PC-9 (cell line): Measurements from ENCODE around the gene F5. TPM values are rescaled to one million over a fixed set of nuclear protein-coding genes. Genes with fewer than 3 reads are reported as not detected.

Experiments
- BruUV-seq: library from RNA; stranded (reverse); fragments of 400-500 nt; replicated peaks from 2 replicates; lab custom pipeline; 2021; lab: Mats Ljungman, UMichigan
- CTCF ChIA-PET: fragments of 300-600 bp; sonication (Branson Sonifier 250); formaldehyde crosslinking; loops from one replicate; lab custom pipeline; 2022; ENCODE audit warnings: antibody characterized with exemption; lab: Charles Lee
- POLR2A ChIA-PET: fragments of 300-600 bp; sonication (Branson Sonifier 250); formaldehyde crosslinking; loops from one replicate; lab custom pipeline; 2022; ENCODE audit warnings: antibody characterized with exemption; ENCODE audit not compliant: unreplicated experiment; lab: Charles Lee
- DNase-seq, 2 experiments: peaks; one replicate each; pipeline versions ENCODE4 v3.0.0 to v3.0.0-alpha.2; 2015 to 2022; ENCODE audit warnings: mixed read lengths in 1 of 2
- H2AFZ ChIP-seq: fragments of 200-600 bp; sonication (generic); 2 replicates; pipeline ENCODE4 v1.8.1; 2017; ENCODE audit warnings: antibody characterized with exemption
- H3F3A ChIP-seq: fragments of 200-600 bp; sonication (generic); 2 replicates; pipeline ENCODE4 v1.8.1; 2017; ENCODE audit warnings: antibody characterized with exemption, mild to moderate bottlenecking, low read depth; ENCODE audit not compliant: insufficient read depth
- H3K27ac ChIP-seq: fragments of 200-600 bp; sonication (generic); 2 replicates; pipeline ENCODE4 v1.6.1; 2016; ENCODE audit warnings: mixed run types
- H3K27me3 ChIP-seq: fragments of 200-600 bp; sonication (generic); 2 replicates; pipeline ENCODE4 v1.6.1; 2016; ENCODE audit warnings: low read depth, mixed run types; ENCODE audit not compliant: insufficient read depth
- H3K36me3 ChIP-seq: fragments of 200-600 bp; sonication (generic); 2 replicates; pipeline ENCODE4 v1.6.1; 2016; ENCODE audit warnings: low read depth, mixed run types
- H3K4me1 ChIP-seq: fragments of 200-600 bp; sonication (generic); replicated peaks from 2 replicates; pipeline ENCODE4 v1.6.1; 2016; ENCODE audit warnings: mixed run types; ENCODE audit not compliant: insufficient read depth
- H3K4me2 ChIP-seq: fragments of 200-600 bp; sonication (generic); 2 replicates; pipeline ENCODE4 v1.6.1; 2017; ENCODE audit warnings: mixed run types
- H3K4me3 ChIP-seq: fragments of 200-600 bp; sonication (generic); 2 replicates; pipeline ENCODE4 v1.6.1; 2016; ENCODE audit warnings: mixed run types
- H3K79me2 ChIP-seq: fragments of 200-600 bp; sonication (generic); 2 replicates; pipeline ENCODE4 v1.6.1; 2017; ENCODE audit warnings: low read depth, mixed run types
- H3K9me2 ChIP-seq: fragments of 200-600 bp; sonication (generic); 2 replicates; pipeline ENCODE4 v1.8.1; 2017; ENCODE audit warnings: mild to moderate bottlenecking; ENCODE audit not compliant: insufficient read depth
- H3K9me3 ChIP-seq: fragments of 200-600 bp; sonication (generic); 2 replicates; pipeline ENCODE4 v1.8.1; 2016; ENCODE audit warnings: low read depth; ENCODE audit not compliant: insufficient read depth
- H4K20me1 ChIP-seq: fragments of 200-600 bp; sonication (generic); 2 replicates; pipeline ENCODE4 v1.8.1; 2017; ENCODE audit not compliant: insufficient read depth
- CTCF ChIP-seq: fragments of 200-600 bp; sonication (generic); conservative IDR thresholded peaks from 2 replicates; pipeline ENCODE4 v1.6.1; 2017; ENCODE audit warnings: mixed run types, antibody characterized with exemption, mild to moderate bottlenecking, moderate library complexity
- EZH2 ChIP-seq: fragments of 200-600 bp; sonication (generic); IDR thresholded peaks from 2 replicates; pipeline ENCODE4 v1.8.0; 2017; ENCODE audit warnings: antibody characterized with exemption, low read depth
- intact Hi-C: fragments of 100-400 bp; cut with micrococcal nuclease; formaldehyde crosslinking; loops from one replicate; pipeline ENCODE4 v1.10.0; 2022; ENCODE audit not compliant: unreplicated experiment
- total RNA-seq: library from RNA; stranded (reverse); gene quantifications from 2 replicates; pipeline ENCODE4 v1.2.3, GENCODE V29; 2021

The F5 gene
- total RNA-seq, 1 experiment from 2014 or later: not detected

DNA sequence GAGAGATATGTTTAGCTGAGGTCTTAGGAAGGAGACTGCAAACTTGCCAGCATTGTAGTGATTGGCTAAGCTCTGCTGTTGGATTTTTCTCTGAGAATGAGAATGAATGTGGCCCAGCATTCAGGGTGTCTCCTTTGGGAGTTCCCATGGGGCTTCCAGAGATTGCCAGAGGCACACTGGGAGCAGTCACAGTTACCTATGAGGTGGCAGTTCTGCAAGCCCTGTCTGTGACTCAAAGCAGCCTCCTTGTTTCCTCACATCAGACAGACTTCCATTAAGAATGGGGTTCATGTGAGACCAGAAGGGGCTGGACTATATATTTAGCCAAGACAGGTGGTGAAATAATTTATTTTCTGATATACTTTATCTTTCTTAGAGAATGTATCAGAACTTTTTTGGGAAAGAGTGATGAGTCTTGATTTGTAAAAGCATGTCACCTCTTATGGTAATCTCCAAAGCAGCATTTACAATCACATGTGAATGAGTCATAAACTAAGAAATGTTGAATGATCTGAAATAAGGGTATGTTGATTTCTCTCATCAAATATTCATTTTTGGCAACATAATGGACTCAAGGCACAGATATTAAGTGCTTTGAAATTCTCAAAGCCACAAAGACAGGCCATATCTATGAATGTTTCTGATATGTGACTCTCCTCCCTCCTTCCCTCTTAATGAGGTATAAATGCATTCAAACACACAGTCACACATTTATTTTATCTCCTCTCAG, 91.1 kb downstream of the F5 start:
- Histone ChIP-seq H2AFZ (no peak overlapping the region), H3K9me2 (no peaks in the 10 kb centered on the region), H3K27ac (0 out of 2 replicates have a peak overlapping the region, but pooled peaks have one; percentile 24), H4K20me1 (no peaks in the 10 kb centered on the region), H3F3A (peaks cover 14% of the 10 kb centered on the region), H3K4me2 (no peak overlapping the region), H3K4me1 (peaks cover 40% of the 10 kb centered on the region), H3K36me3 (no peaks in the 10 kb centered on the region), H3K4me3 (no peak overlapping the region), H3K79me2 (no peaks in the 10 kb centered on the region), H3K9me3 (peaks cover 9% of the 10 kb centered on the region; the same call in 1 of the 2 replicates), H3K27me3 (no peaks in the 10 kb centered on the region)
- intact Hi-C loops: no loop called here
- ChIA-PET CTCF (no interaction called here), POLR2A (no interaction called here)
- no peak for TF ChIP-seq EZH2
- no peak for TF ChIP-seq CTCF
- no TSS peak for BruUV-seq
- DNase-seq: peak; percentile 16 to 62

DNA sequence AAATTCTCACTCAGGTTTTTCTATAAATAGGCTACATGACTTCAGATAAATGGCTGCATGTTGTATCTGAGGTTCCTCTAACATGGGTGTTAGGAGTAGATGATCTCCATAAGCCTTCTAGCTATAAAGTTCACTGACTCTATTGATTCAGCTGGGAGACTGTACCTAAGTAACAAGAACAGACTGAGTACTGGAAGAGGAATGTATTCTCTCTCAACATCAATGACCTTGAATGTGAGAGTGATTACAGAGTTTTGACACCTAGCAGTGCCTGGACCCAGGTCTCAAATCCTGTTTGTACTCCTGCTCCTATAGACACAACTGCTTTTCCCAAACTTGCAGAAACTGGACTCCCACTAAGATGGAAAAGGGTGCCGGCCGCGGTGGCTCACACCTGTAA, 91.9 kb downstream of the F5 start:
- DNase-seq: no peak
- Histone ChIP-seq H3K27ac (no peak overlapping the region), H3K27me3 (no peaks in the 10 kb centered on the region), H3K9me3 (peaks cover 9% of the 10 kb centered on the region; the same call in 1 of the 2 replicates), H4K20me1 (no peaks in the 10 kb centered on the region), H3K4me2 (no peak overlapping the region), H3K4me3 (no peak overlapping the region), H3K9me2 (peaks cover 2% of the 10 kb centered on the region; the same call in 1 of the 2 replicates), H3K4me1 (peaks cover 40% of the 10 kb centered on the region), H3K79me2 (no peaks in the 10 kb centered on the region), H2AFZ (no peak overlapping the region), H3F3A (peaks cover 14% of the 10 kb centered on the region), H3K36me3 (no peaks in the 10 kb centered on the region)
- TF ChIP-seq CTCF: no peak
- no peak for TF ChIP-seq EZH2
- POLR2A ChIA-PET: no interaction called here
- no TSS peak for BruUV-seq
- CTCF ChIA-PET: no interaction called here
- intact Hi-C loops: no loop called here

- Histone ChIP-seq H3F3A (peaks cover 12% of the 10 kb centered on the region), H3K79me2 (no peaks in the 10 kb centered on the region), H2AFZ (no peak overlapping the region), H3K4me1 (peaks cover 32% of the 10 kb centered on the region), H3K36me3 (no peaks in the 10 kb centered on the region), H3K27ac (no peak overlapping the region), H3K4me2 (no peak overlapping the region), H3K27me3 (no peaks in the 10 kb centered on the region), H3K9me3 (0 out of 2 replicates have a peak, but pooled peaks cover 5% of the 10 kb centered on the region), H3K4me3 (no peak overlapping the region), H4K20me1 (no peaks in the 10 kb centered on the region), H3K9me2 (peaks cover 5% of the 10 kb centered on the region; the same call in 1 of the 2 replicates)
- CTCF ChIA-PET: no interaction called here
- no peak for DNase-seq
- no TSS peak for BruUV-seq
- POLR2A ChIA-PET: interaction anchor here (0.7 kb wide), 1 partner anchor 380 kb away, joined by 4 read pairs; no protein-coding TSS in a partner anchor
- TF ChIP-seq CTCF (no peak), EZH2 (no peak)
- intact Hi-C loops: no loop called here
These were observed 93.0 kb downstream of the F5 start for GRCh38 chr1:169493251-169493650.
